Heart left ventricle (tissue), 16 donors: ENCODE measurements around the gene SULT4A1. TPM values are rescaled to one million over a fixed set of nuclear protein-coding genes. Genes with fewer than 3 reads are reported as not detected.

Source experiments
- ATAC-seq, 4 donors: fragments of 200-7000 bp; cut with Tn5 transposase; one replicate each; pipeline ENCODE4 v1.9.1; 2020 to 2022; ENCODE audit warnings: moderate library complexity in 4 of 4, mild to moderate bottlenecking in 3 of 4, moderate number of reproducible peaks in 1 of 4
- DNase-seq, 5 donors: peaks; one replicate each; pipeline ENCODE4 v3.0.0-alpha.2; 2020
- H3K27ac ChIP-seq, 12 donors: fragments of 200-600 bp; sonication (generic) in 4 of 12; one replicate each; pipeline versions ENCODE4 v1.5.0 to v1.8.0; 2016 to 2022; ENCODE audit warnings: mild to moderate bottlenecking in 2 of 12
- H3K27me3 ChIP-seq, 9 donors: fragments of 200-600 bp; sonication (generic) in 2 of 9; one replicate each; pipeline versions ENCODE4 v1.5.1 to v1.8.0; 2016 to 2022; ENCODE audit warnings: mild to moderate bottlenecking in 3 of 9
- H3K36me3 ChIP-seq, 9 donors: fragments of 200-600 bp; sonication (generic) in 2 of 9; one replicate each; pipeline versions ENCODE4 v1.5.0 to v1.8.0; 2018 to 2022; ENCODE audit warnings: mild to moderate bottlenecking in 2 of 9
- H3K4me1 ChIP-seq, 12 donors: fragments of 200-600 bp; sonication (generic) in 4 of 12; one replicate each; pipeline versions ENCODE4 v1.5.0 to v1.8.0; 2016 to 2022; ENCODE audit warnings: mild to moderate bottlenecking in 3 of 12
- H3K4me3 ChIP-seq, 12 donors: fragments of 200-600 bp; sonication (generic) in 4 of 12; one replicate each; pipeline versions ENCODE4 v1.5.0 to v1.8.0; 2017 to 2022; ENCODE audit warnings: mild to moderate bottlenecking in 9 of 12, moderate library complexity in 4 of 12
- H3K9me3 ChIP-seq, 12 donors: fragments of 200-600 bp; sonication (generic) in 4 of 12; one replicate each; pipeline versions ENCODE4 v1.5.0 to v1.8.0; 2016 to 2022; ENCODE audit warnings: mild to moderate bottlenecking in 1 of 12
- POLR2A ChIP-seq, 2 donors: fragments of 450-650 bp; IDR thresholded peaks; one replicate each; pipeline ENCODE4 v1.6.1; 2017; ENCODE audit warnings: antibody characterized with exemption in 2 of 2, mild to moderate bottlenecking in 2 of 2, moderate library complexity in 2 of 2
- WGBS, 4 donors: extraction: QIAGEN DNeasy Blood & Tissue Kit in 2 of 4; methylation state at CpG; one replicate each; pipeline versions ENCODE4 v1.1.5 to v1.1.7; 2013 to 2018; 5-methylcytosine and 5-hydroxymethylcytosine counted together
- intact Hi-C, 10 donors: fragments of 100-400 bp; cut with DNase I; formaldehyde crosslinking; loops; one replicate each; pipeline versions ENCODE4 v1.11.1 to v1.14.2; 2022
- polyA plus RNA-seq, 2 donors: library from polyadenylated mRNA; stranded (reverse); fragments of 200-250 nt; gene quantifications; one replicate each; pipeline ENCODE4 v1.2.3, GENCODE V29; 2013
- total RNA-seq, 9 donors: library from RNA; depleted of rRNA in 2 of 9; stranded (reverse); fragments of >200 nt in 2 of 9; fragmentation: NEBNext Ultra II Directional in 3 of 9; extraction: Animal tissue kit (Norgen Biotek cat#: 25700) in 3 of 9; gene quantifications; one replicate each; pipeline versions ENCODE4 v1.1.0 to v1.2.4, GENCODE V29; 2016 to 2023
- TF ChIP-seq, protein P1 (sequence below), 12 donors: fragments of 200-600 bp; sonication (generic) in 4 of 12; IDR thresholded peaks; one replicate each; pipeline versions ENCODE4 v1.5.0 to v1.8.0; 2018 to 2022; ENCODE audit warnings: antibody characterized with exemption in 12 of 12, mild to moderate bottlenecking in 5 of 12
- donor health status: ischemic (EF 13 %, LVEDD 7.1; RV severe dilation, severe dysfunction).
- donor health status: healthy with polysubstance abuse.
- donor health status: DM: no; HTN: yes; CAD: no.
- donor health status: DM: no; HTN: no; CAD: no.
- donor health status: ischemic (EF 25% LVEDD 6.9; RV normal size, moderate dysfunction).
- donor health status: ischemic (EF 25% LVEDD 5.7; RV mildly dilated, moderate dysfunction).
- donor health status: healthy.
- donor health status: DM: yes; HTN: yes; CAD: no.
- donor health status: ischemic (EF 35%, LVEDD 5.7; RV mildly dilated, moderate dysfunction).
- donor health status: nonischemic (EF 11% LVEDD 7.7; RV severe dilation, severe dysfunction).
- donor health status: DM: yes; HTN: yes; CAD: no.
- donor health status: PGD.
- donor health status: ischemic (EF 29% LVEDD 5.4; RV normal size, mild dysfunction).
- donor health status: nonischemic (EF 23%, LVEDD 6.1; RV moderate dilation, normal function).

The SULT4A1 gene
- total and polyA plus RNA-seq, 11 donors, result 0.07 to 0.92 (median 0.21) TPM; not detected in 6

DNA sequence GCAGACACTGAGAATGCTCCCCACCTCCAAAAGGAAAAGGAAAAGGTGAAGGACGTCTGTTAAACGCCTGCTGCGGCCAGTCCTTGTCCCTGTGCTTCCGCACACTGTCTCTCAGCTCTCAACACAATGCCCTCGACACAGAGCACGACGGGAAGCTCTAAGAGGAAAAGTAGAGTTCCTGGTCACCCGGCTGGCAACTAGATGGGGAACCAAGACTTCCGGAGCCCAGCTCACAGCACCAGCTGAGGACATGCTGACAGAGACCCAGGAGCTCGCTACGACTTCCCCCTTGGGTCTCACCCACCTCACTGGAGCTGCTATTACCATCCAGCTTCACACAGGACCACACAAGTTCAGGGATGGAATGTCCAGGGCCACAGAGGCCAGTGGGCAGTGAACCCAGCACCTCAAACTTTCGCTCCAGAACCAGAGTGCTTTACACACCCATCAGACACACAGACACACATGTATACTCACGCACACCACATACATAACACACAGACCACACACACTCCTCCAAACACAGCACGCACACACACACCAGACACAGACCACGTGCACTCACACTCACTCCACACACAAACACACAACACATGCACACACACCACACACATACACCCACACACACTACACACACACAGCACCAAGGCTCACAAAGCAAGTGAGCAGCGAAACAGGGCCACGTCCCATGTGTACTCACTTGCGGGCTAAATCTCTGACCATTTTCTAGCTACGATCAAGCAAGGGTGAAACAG, 9.6 kb downstream of the SULT4A1 start:
- ATAC-seq (peak in 1 of 4 donors; percentile 12), DNase-seq (peak in 2 of 5 donors; percentile 11 to 40)
- TF ChIP-seq POLR2A (IDR thresholded peaks at IDR 0.05), result no peak
- TF ChIP-seq, protein P1, sequence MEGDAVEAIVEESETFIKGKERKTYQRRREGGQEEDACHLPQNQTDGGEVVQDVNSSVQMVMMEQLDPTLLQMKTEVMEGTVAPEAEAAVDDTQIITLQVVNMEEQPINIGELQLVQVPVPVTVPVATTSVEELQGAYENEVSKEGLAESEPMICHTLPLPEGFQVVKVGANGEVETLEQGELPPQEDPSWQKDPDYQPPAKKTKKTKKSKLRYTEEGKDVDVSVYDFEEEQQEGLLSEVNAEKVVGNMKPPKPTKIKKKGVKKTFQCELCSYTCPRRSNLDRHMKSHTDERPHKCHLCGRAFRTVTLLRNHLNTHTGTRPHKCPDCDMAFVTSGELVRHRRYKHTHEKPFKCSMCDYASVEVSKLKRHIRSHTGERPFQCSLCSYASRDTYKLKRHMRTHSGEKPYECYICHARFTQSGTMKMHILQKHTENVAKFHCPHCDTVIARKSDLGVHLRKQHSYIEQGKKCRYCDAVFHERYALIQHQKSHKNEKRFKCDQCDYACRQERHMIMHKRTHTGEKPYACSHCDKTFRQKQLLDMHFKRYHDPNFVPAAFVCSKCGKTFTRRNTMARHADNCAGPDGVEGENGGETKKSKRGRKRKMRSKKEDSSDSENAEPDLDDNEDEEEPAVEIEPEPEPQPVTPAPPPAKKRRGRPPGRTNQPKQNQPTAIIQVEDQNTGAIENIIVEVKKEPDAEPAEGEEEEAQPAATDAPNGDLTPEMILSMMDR (IDR thresholded peaks at IDR 0.05), result no peak
- H3K4me3 ChIP-seq, result no peak overlapping the region
- no peak overlapping the region for H3K27ac ChIP-seq
- no peaks in the 10 kb centered on the region for H3K36me3 ChIP-seq
- 71 to 82% (median 75%) methylated on average over 19 of the region's 19 CpGs for WGBS, 4 donors
- H3K9me3 ChIP-seq, result peaks cover 0 to 15% (median 0%) of the 10 kb centered on the region in 12 donors
- intact Hi-C loops, result no loop called here
- peaks cover 0 to 14% (median 0%) of the 10 kb centered on the region in 9 donors for H3K27me3 ChIP-seq
- no peaks in the 10 kb centered on the region for H3K4me1 ChIP-seq

DNA sequence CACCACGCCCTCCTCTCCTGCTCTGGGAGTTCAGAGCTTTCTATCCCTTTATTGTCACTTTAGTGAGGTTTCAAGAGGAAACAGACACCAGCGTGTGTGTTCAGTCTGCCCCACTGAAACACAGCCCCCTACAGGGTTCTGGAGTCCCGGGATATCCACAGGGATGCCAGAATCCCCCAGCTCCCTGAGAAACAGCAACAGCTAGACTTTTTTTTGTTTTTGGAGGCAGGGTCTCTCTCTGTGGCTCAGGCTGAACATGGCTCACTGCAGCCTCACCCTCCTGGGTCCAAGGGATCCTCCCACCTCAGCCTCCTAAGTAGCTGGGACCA, 10.4 kb downstream of the SULT4A1 start:
- TF ChIP-seq, protein P1 (IDR thresholded peaks at IDR 0.05), result no peak
- TF ChIP-seq POLR2A (IDR thresholded peaks at IDR 0.05), result no peak
- WGBS, 4 donors, result 42 to 57% (median 46%) methylated on average over 3 of the region's 3 CpGs
- Histone ChIP-seq H3K9me3 (peaks cover 0 to 8% (median 0%) of the 10 kb centered on the region in 12 donors), H3K36me3 (no peaks in the 10 kb centered on the region), H3K27me3 (peaks cover 0 to 14% (median 0%) of the 10 kb centered on the region in 9 donors), H3K4me3 (no peak overlapping the region), H3K4me1 (no peaks in the 10 kb centered on the region), H3K27ac (no peak overlapping the region)
- ATAC-seq (no peak), DNase-seq (no peak)
- intact Hi-C loops, result no loop called here

DNA sequence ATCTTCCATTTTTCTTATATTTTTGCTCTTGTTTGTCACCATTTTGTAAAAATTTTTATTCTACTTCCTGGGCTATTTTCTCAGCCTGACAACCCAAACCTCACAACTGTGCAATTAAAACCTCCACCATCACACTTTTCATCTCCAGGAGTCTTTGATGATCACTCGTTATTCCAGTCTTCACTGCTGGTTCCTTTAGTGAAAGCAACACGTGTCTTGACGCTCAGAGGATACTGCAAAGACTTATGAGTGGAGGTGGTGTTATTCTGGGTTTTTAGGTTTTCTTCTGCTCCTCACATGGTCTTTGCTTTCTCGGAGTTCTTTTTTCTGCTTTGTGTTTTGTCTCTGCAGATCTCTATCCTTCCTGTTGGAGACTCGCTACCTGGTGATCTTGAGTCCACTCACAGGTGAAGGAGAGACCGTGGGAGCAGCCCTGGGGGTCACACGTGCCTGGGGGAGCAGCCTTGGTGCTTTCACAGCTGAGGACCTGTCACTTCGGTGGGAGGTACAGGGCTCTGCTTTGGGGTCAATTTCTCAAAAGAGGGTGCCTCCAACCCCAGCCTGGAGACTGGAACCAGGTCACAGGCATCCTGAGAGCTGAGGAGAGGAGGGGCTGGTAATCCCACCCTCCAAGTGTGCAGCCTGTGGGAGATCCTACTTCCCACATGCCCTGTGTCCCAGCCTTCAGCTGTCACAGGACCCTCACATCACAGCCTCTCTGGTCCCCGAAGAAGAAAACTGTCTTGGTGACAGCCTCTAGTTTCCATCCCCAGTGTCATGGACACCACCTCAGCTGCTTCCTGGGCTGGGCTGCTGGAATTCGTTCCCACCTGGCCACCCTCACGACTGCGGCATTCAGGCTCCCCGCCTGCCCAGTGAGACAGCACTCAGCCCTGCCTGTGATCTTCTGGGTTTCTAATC, 11.0 kb downstream of the SULT4A1 start:
- DNase-seq (peak in 1 of 5 donors; percentile 6), ATAC-seq (no peak)
- Histone ChIP-seq H3K4me3 (no peak overlapping the region), H3K4me1 (no peaks in the 10 kb centered on the region), H3K27ac (no peak overlapping the region), H3K27me3 (peaks cover 0 to 14% (median 0%) of the 10 kb centered on the region in 9 donors), H3K9me3 (peaks cover 0 to 3% (median 0%) of the 10 kb centered on the region in 12 donors), H3K36me3 (no peaks in the 10 kb centered on the region)
- TF ChIP-seq, protein P1 (IDR thresholded peaks at IDR 0.05), result no peak
- TF ChIP-seq POLR2A (IDR thresholded peaks at IDR 0.05), result no peak
- WGBS, 4 donors, result 64 to 76% (median 72%) methylated on average over 13 of the region's 13 CpGs
- intact Hi-C loops, result no loop called here

DNA sequence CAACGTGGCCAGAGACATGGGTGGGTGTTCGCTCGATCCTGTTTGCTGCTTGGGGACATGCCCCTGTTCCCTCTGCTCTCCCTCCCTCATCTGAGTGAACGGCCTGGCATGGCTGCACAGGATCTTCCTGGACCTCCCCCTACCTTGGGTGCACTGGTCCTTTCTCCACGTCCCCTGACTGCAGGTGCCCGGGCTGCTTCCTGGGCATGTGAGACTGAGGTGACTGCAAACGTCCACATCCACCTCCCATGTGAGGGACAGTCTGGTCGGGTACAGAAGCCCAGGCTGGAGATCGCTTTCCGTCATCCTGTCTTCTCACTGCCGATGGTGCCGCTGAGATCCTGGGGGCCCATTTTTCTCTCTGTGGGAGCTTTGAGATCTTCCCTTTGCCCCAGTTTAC, 11.8 kb downstream of the SULT4A1 start:
- intact Hi-C loops, result no loop called here
- Histone ChIP-seq H3K4me1 (no peaks in the 10 kb centered on the region), H3K27me3 (peaks cover 0 to 14% (median 0%) of the 10 kb centered on the region in 9 donors), H3K27ac (no peak overlapping the region), H3K9me3 (no peaks in the 10 kb centered on the region), H3K36me3 (no peaks in the 10 kb centered on the region), H3K4me3 (no peak overlapping the region)
- no peak for TF ChIP-seq POLR2A (IDR thresholded peaks at IDR 0.05)
- TF ChIP-seq, protein P1 (IDR thresholded peaks at IDR 0.05), result no peak
- WGBS, 4 donors, result 72 to 81% (median 77%) methylated on average over 12 of the region's 12 CpGs
- ATAC-seq, result no peak
- DNase-seq, result peak in 1 of 5 donors; percentile 3
